GM12878 (cell line): ENCODE measurements around the gene FGD6. TPM values are rescaled to one million over a fixed set of nuclear protein-coding genes. Genes with fewer than 3 reads are reported as not detected.

Experiments
- ATAC-seq: fragments of 200-7000 bp; cut with Tn5 transposase; 3 replicates; pipeline ENCODE4 v1.9.1; 2020; ENCODE audit warnings: mild to moderate bottlenecking, moderate library complexity
- BruUV-seq: library from RNA; stranded (reverse); fragments of 400-500 nt; replicated peaks from 2 replicates; lab custom pipeline; 2021; lab: Mats Ljungman, UMichigan
- CTCF ChIA-PET: fragments of 300-600 bp; sonication (Branson Sonifier 250); formaldehyde crosslinking; extraction: SDS; loops from one replicate; lab custom pipeline; 2021; ENCODE audit warnings: inconsistent platforms; lab: Yijun Ruan, JAX
- POLR2A ChIA-PET: fragments of 350-600 bp; formaldehyde crosslinking; extraction: SDS; loops from one replicate; lab custom pipeline; 2021; ENCODE audit warnings: inconsistent platforms; lab: Charles Lee
- RAD21 ChIA-PET: fragments of 300-600 bp; sonication (Branson Sonifier 250); formaldehyde crosslinking; loops from one replicate; lab custom pipeline; 2023; ENCODE audit warnings: antibody characterized with exemption; ENCODE audit not compliant: unreplicated experiment; lab: Charles Lee
- SMC1A ChIA-PET: fragments of 300-600 bp; sonication (Branson Sonifier 250); formaldehyde crosslinking; loops from one replicate; lab custom pipeline; 2023; ENCODE audit not compliant: unreplicated experiment, uncharacterized antibody; lab: Charles Lee
- DNase-seq: peaks from one replicate; pipeline ENCODE4 v3.0.0-alpha.2; 2011; ENCODE audit warnings: low read depth, low spot score
- FAIRE-seq: peaks from 3 replicates; lab custom pipeline; 2011; peaks lifted over from hg19 to GRCh38; lab: Jason Lieb, UNC
- H2AFZ ChIP-seq: 2 replicates; pipeline ENCODE4 v1.6.0; 2011; ENCODE audit warnings: low read depth, low read length, control low read depth; ENCODE audit not compliant: control insufficient read depth
- H3K27ac ChIP-seq: 2 replicates; pipeline ENCODE4 v1.5.1; 2011; ENCODE audit warnings: control low read depth; ENCODE audit not compliant: control insufficient read depth, insufficient read depth
- H3K27me3 ChIP-seq, 2 experiments: replicated peaks in 1 of 2; 2 replicates each; pipeline versions ENCODE4 v1.6.0 to v1.6.1; 2011; ENCODE audit warnings: low read length in 1 of 2; ENCODE audit not compliant: control insufficient read depth in 2 of 2, insufficient read depth in 2 of 2
- H3K36me3 ChIP-seq, 2 experiments: 2 replicates each; pipeline ENCODE4 v1.5.1; 2011; ENCODE audit warnings: low read length in 1 of 2; ENCODE audit not compliant: control insufficient read depth in 2 of 2, insufficient read depth in 2 of 2
- H3K4me1 ChIP-seq: 2 replicates; pipeline ENCODE4 v1.6.1; 2011; ENCODE audit warnings: mild to moderate bottlenecking, low read length, moderate library complexity, mixed read lengths; ENCODE audit not compliant: control insufficient read depth, insufficient read depth
- H3K4me2 ChIP-seq: 2 replicates; pipeline ENCODE4 v1.6.0; 2011; ENCODE audit warnings: control low read depth; ENCODE audit not compliant: control insufficient read depth, insufficient read depth
- H3K4me3 ChIP-seq: fragments of 200-600 bp; sonication (generic); 2 replicates; pipeline ENCODE4 v1.5.1; 2016
- H3K79me2 ChIP-seq: 2 replicates; pipeline ENCODE4 v1.6.0; 2011; ENCODE audit warnings: low read length; ENCODE audit not compliant: control insufficient read depth, insufficient read depth
- H3K9ac ChIP-seq: 2 replicates; pipeline ENCODE4 v1.8.0; 2011; ENCODE audit warnings: low read length, control low read depth, mixed read lengths; ENCODE audit not compliant: control insufficient read depth, insufficient read depth
- H3K9me3 ChIP-seq: replicated peaks from 3 replicates; pipeline ENCODE4 v1.5.1; 2011; ENCODE audit warnings: mild to moderate bottlenecking, low read length; ENCODE audit not compliant: control insufficient read depth, insufficient read depth
- H4K20me1 ChIP-seq: 2 replicates; pipeline ENCODE4 v1.6.0; 2011; ENCODE audit not compliant: control insufficient read depth, insufficient read depth
- BRCA1 ChIP-seq: IDR thresholded peaks from 2 replicates; pipeline ENCODE4 v1.6.1; 2011; ENCODE audit warnings: low read depth, low read length, improper control_type of control experiment
- CHD1 ChIP-seq: IDR thresholded peaks from 2 replicates; pipeline ENCODE4 v1.6.1; 2012; ENCODE audit warnings: low read depth, low read length, improper control_type of control experiment
- ESRRA ChIP-seq: IDR thresholded peaks from 2 replicates; pipeline ENCODE4 v1.6.1; 2012; ENCODE audit warnings: mild to moderate bottlenecking, low read length, improper control_type of control experiment
- HSF1 ChIP-seq: fragments of 150-350 bp; IDR thresholded peaks from 2 replicates; pipeline ENCODE4 v1.6.1; 2014; ENCODE audit warnings: mild to moderate bottlenecking, low read depth, low read length
- JUNB ChIP-seq: IDR thresholded peaks from 2 replicates; pipeline ENCODE4 v1.6.1; 2016; ENCODE audit warnings: antibody characterized with exemption, mild to moderate bottlenecking
- KLF5 ChIP-seq: fragments of 450-650 bp; IDR thresholded peaks from 2 replicates; pipeline ENCODE4 v1.6.1; 2014; ENCODE audit warnings: mild to moderate bottlenecking; ENCODE audit not compliant: partially characterized antibody
- PAX5 ChIP-seq: IDR thresholded peaks from 2 replicates; pipeline ENCODE4 v1.6.1; 2011; ENCODE audit warnings: low read depth, low read length, borderline replicate concordance
- SPI1 ChIP-seq: IDR thresholded peaks from 2 replicates; pipeline ENCODE4 v1.6.1; 2011; ENCODE audit warnings: low read depth, mild to moderate bottlenecking, low read length, moderate library complexity, borderline replicate concordance; ENCODE audit not compliant: insufficient read depth
- STAT1 ChIP-seq: fragments of 450-650 bp; conservative IDR thresholded peaks from 2 replicates; pipeline ENCODE4 v1.6.1; 2014; ENCODE audit warnings: antibody characterized with exemption, mild to moderate bottlenecking
- SUPT20H ChIP-seq: IDR thresholded peaks from 2 replicates; pipeline ENCODE4 v1.6.1; 2011; ENCODE audit warnings: low read depth, mild to moderate bottlenecking, low read length, moderate library complexity, borderline replicate concordance; ENCODE audit not compliant: control insufficient read depth
- ZNF217 ChIP-seq: fragments of 450-650 bp; IDR thresholded peaks from 2 replicates; pipeline ENCODE4 v1.6.1; 2017; ENCODE audit warnings: antibody characterized with exemption, mild to moderate bottlenecking
- WGBS: methylation state at CpG from one replicate; pipeline ENCODE4 v1.1.6; 2016; ENCODE audit warnings: low lambda C conversion rate; ENCODE audit not compliant: insufficient replicate concordance, insufficient coverage; ENCODE audit errors: missing lambda C conversion rate; 5-methylcytosine and 5-hydroxymethylcytosine counted together
- in situ Hi-C: fragments of 300-500 bp; cut with MboI; formaldehyde crosslinking; loops from 9 replicates; pipeline ENCODE4 v1.14.3; 2018; ENCODE audit warnings: mixed read lengths
- intact Hi-C: fragments of 100-400 bp; cut with micrococcal nuclease; formaldehyde crosslinking; loops from one replicate; pipeline ENCODE4 v1.14.2; 2022; ENCODE audit not compliant: unreplicated experiment
- polyA plus RNA-seq, 11 experiments: library from polyadenylated mRNA; depleted of rRNA in 4 of 11; unstranded in 6 of 11; stranded (reverse) in 5 of 11; fragments of >200 nt; fragmentation: Nextera tagmentation in 4 of 11; fragmentation: Illumina TruSeq in 1 of 11; extraction: Ambion mirVana in 4 of 11; extraction: Trizol in 1 of 11; gene quantifications; 1 replicate in 1 of 11; 2 replicates in 10 of 11; pipeline versions ENCODE4 v1.2.1 to v1.2.3, GENCODE V29; 2011 to 2016; ENCODE audit warnings: inconsistent platforms in 2 of 11, missing spikeins in 2 of 11, low read depth in 1 of 11
- total RNA-seq, 4 experiments: library from RNA; depleted of rRNA in 3 of 4; stranded (reverse); fragments of >200 nt in 3 of 4; fragmentation: Illumina TruSeq in 1 of 4; extraction: Trizol in 1 of 4; gene quantifications; 2 replicates each; pipeline versions ENCODE4 v1.2.1 to v1.2.3, GENCODE V29; 2013 to 2021

FGD6 gene
- total and polyA plus RNA-seq, 10 of the 15 experiments (the other 5 are each of a cell fraction or from before 2014, with no cell fraction given), result 2.4 to 15.5 (median 8.9) TPM

- Histone ChIP-seq H2AFZ (no peak overlapping the region), H3K4me2 (no peak overlapping the region), H3K36me3 (peaks cover 0 to 2% of the 10 kb centered on the region in 2 experiments; a peak in 1 of 4 replicates), H3K79me2 (peaks cover 62% of the 10 kb centered on the region), H4K20me1 (no peaks in the 10 kb centered on the region), H3K4me1 (no peaks in the 10 kb centered on the region), H3K27me3 (no peaks in the 10 kb centered on the region)
- RAD21 ChIA-PET, result interaction anchor here (1.2 kb wide), 1 partner anchor 31 kb away, joined by 3 read pairs; no protein-coding TSS in a partner anchor
- FAIRE-seq (no peak), ATAC-seq (peak; percentile 34; the same call in 1 of the 3 replicates)
- no TSS peak for BruUV-seq
- CTCF ChIA-PET, result interaction anchor here (0.9 to 1.6 kb wide), 4 partner anchors 9 to 302 kb away, joined by 3 to 10 read pairs (median 4); no protein-coding TSS in a partner anchor
- TF ChIP-seq JUNB (peak; percentile 3; the same call in 1 of the 2 replicates), KLF5 (no peak), BRCA1 (no peak), STAT1 (no peak)
- TF ChIP-seq, all 136 proteins: peak for 1
- SMC1A ChIA-PET, result interaction anchor here (1.3 to 2.2 kb wide), 2 partner anchors 9 to 16 kb away, joined by 6 to 8 read pairs; no protein-coding TSS in a partner anchor
- no peaks in the 10 kb centered on the region for H3K9me3 ChIP-seq
- POLR2A ChIA-PET, result no interaction called here
- H3K9ac ChIP-seq, result no peak overlapping the region
- no peak overlapping the region for H3K27ac ChIP-seq
- intact Hi-C loops (no loop called here), in situ Hi-C loops (no loop called here)
- no peak for DNase-seq
- 57% methylated on average over 2 of the region's 2 CpGs for WGBS
- no peak overlapping the region for H3K4me3 ChIP-seq
Measured at GRCh38 chr12:95231190-95231589, 13.9 kb upstream of the FGD6 start.

- H3K9ac ChIP-seq, result no peak overlapping the region
- H3K36me3 ChIP-seq, result peaks cover 0 to 2% of the 10 kb centered on the region in 2 experiments; a peak in 1 of 4 replicates
- no peak overlapping the region for H3K4me2 ChIP-seq
- ChIA-PET POLR2A (interaction anchor here (1.5 kb wide), 1 partner anchor 13 kb away, joined by 4 read pairs; no protein-coding TSS in a partner anchor), CTCF (interaction anchor here (0.9 kb wide), 1 partner anchor 302 kb away, joined by 4 read pairs; no protein-coding TSS in a partner anchor)
- no peak overlapping the region for H3K27ac ChIP-seq
- intact Hi-C loops, result no loop called here
- H3K9me3 ChIP-seq, result no peaks in the 10 kb centered on the region
- TF ChIP-seq JUNB (no peak), PAX5 (no peak), CHD1 (no peak), ZNF217 (no peak), HSF1 (no peak), ESRRA (no peak), SPI1 (no peak), SUPT20H (no peak)
- TF ChIP-seq, all 136 proteins: peak for 0
- H4K20me1 ChIP-seq, result no peaks in the 10 kb centered on the region
- ChIA-PET RAD21 (interaction anchor here (1.2 kb wide), 1 partner anchor 30 kb away, joined by 3 read pairs; no protein-coding TSS in a partner anchor), SMC1A (interaction anchor here (0.9 to 2.2 kb wide), 2 partner anchors 8 to 244 kb away, joined by 4 to 8 read pairs; partner anchors contain the start of gene METAP2)
- H3K4me3 ChIP-seq, result no peak overlapping the region
- in situ Hi-C loops, result no loop called here
- no peak for DNase-seq
- H3K27me3 ChIP-seq, result no peaks in the 10 kb centered on the region
- no peak for FAIRE-seq
- BruUV-seq, result no TSS peak
- H2AFZ ChIP-seq, result no peak overlapping the region
- peaks cover 67% of the 10 kb centered on the region for H3K79me2 ChIP-seq
- peak; percentile 36; the same call in 1 of the 3 replicates for ATAC-seq
- H3K4me1 ChIP-seq, result no peaks in the 10 kb centered on the region
Measured at GRCh38 chr12:95230313-95230712, 13.0 kb upstream of the FGD6 start.
